Natural killer cell treated with Interleukin-12 subunit alpha and Interleukin-12 subunit beta and Interleukin-15 and Interleukin-18, amount 100 ng/mL, for 72 hours (primary cell): ENCODE data around the gene GALR2. TPM values are rescaled to one million over a fixed set of nuclear protein-coding genes. Genes with fewer than 3 reads are reported as not detected.

ENCODE experiments used
- ATAC-seq, 2 donors: fragments of 150-1000 bp; cut with Tn5 transposase in 1 of 2; sonication (Bioruptor Pico), chemical (Tn5 transposase) in 1 of 2; 2 replicates each; pipeline ENCODE4 v1.10.0; 2021
- DNase-seq: peaks from one replicate; pipeline ENCODE4 v3.0.0; 2022; ENCODE audit warnings: low spot score
- H3K27ac Mint-ChIP-seq, 2 donors: 1 replicate in 1 of 2; 2 replicates in 1 of 2; pipeline ENCODE4 v1.8.0; 2022; ENCODE audit warnings: mixed read lengths in 2 of 2, mild to moderate bottlenecking in 1 of 2, moderate library complexity in 1 of 2
- H3K27me3 Mint-ChIP-seq, 2 donors: 1 replicate in 1 of 2; 2 replicates in 1 of 2; pipeline ENCODE4 v1.8.0; 2022; ENCODE audit warnings: mixed read lengths in 2 of 2
- H3K36me3 Mint-ChIP-seq: one replicate; pipeline ENCODE4 v1.8.0; 2022; ENCODE audit warnings: mixed read lengths
- H3K4me1 Mint-ChIP-seq, 2 donors: 1 replicate in 1 of 2; 2 replicates in 1 of 2; pipeline ENCODE4 v1.8.0; 2022; ENCODE audit warnings: low read depth in 2 of 2, mixed read lengths in 2 of 2, mild to moderate bottlenecking in 1 of 2
- H3K4me3 Mint-ChIP-seq: one replicate; pipeline ENCODE4 v1.8.0; 2022; ENCODE audit warnings: mixed read lengths
- H3K9me3 Mint-ChIP-seq: 2 replicates; pipeline ENCODE4 v1.8.0; 2022; ENCODE audit warnings: mixed read lengths
- total RNA-seq, 2 donors: library from RNA; stranded (reverse); gene quantifications; one replicate each; pipeline ENCODE4 v1.2.3, GENCODE V29; 2022

The GALR2 gene
- total RNA-seq, 2 donors from 2014 or later: 0.21 to 0.75 TPM

GRCh38 chr17:76107509-76107908 is 32.9 kb downstream of the GALR2 start:
- Mint-ChIP-seq H3K27ac (no peak overlapping the region), H3K27me3 (no peaks in the 10 kb centered on the region), H3K36me3 (no peaks in the 10 kb centered on the region), H3K4me1 (peaks cover 12 to 14% of the 10 kb centered on the region in 2 donors), H3K9me3 (no peaks in the 10 kb centered on the region), H3K4me3 (no peak overlapping the region)
- no peak for ATAC-seq
- DNase-seq: no peak

DNA sequence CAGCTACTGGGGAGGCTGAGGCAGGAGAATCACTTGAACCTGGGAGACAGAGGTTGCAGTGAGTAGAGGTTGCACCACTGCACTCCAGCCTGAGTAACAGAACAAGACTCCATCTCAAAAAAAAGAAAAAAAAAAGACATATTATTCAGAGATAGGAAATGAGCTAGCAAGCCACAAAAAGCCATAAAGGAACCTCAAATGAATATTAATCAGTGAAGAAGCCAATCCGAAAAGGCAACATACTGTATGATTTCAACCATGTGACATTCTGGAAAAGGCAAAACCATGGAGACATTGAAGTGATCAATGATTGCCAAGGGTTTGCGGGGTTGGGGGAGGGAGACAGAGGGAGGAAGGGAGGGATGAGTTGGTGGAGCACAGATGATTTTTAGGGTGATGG is 37.4 kb downstream of the GALR2 start:
- Mint-ChIP-seq H3K27ac (no peak overlapping the region), H3K4me3 (no peak overlapping the region), H3K36me3 (no peaks in the 10 kb centered on the region), H3K9me3 (no peaks in the 10 kb centered on the region), H3K27me3 (no peaks in the 10 kb centered on the region), H3K4me1 (no peaks in the 10 kb centered on the region)
- ATAC-seq: no peak
- no peak for DNase-seq

DNA sequence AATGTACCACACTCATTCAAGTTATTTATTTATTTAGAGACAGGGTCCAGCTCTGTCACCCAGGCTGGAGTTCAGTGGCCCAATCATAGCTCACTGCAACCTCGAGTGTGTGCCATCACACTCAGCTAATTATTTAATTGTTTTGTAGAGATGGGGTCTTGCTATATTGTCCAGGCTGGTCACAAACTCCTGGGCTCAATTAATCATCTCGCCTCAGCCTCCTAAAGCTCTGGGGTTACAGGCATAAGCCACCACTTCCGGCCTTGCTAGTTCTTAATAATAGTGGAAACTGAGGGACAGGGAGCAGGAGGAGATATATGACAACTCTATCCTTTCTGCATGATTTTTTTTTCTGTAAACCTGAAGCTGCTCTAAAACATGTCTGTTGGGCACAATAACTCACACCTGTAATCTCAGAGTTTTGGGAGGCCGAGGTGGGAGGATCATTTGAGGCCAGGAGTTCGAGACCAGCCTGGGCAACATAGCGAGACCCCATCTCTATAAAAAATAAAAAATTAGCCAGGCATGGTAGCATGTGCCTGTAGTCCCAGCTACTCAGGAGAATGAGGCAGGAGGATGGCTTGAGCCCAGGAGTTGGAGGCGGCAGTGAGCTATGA is 40.7 kb downstream of the GALR2 start:
- Mint-ChIP-seq H3K4me1 (no peaks in the 10 kb centered on the region), H3K27me3 (no peaks in the 10 kb centered on the region), H3K36me3 (no peaks in the 10 kb centered on the region), H3K27ac (no peak overlapping the region), H3K4me3 (no peak overlapping the region), H3K9me3 (no peaks in the 10 kb centered on the region)
- ATAC-seq: no peak
- no peak for DNase-seq

GRCh38 chr17:76119409-76120371 is 45.1 kb downstream of the GALR2 start:
- H3K27ac Mint-ChIP-seq: peak overlapping the region in 1 of 2 donors; percentile 29
- H3K36me3 Mint-ChIP-seq: no peaks in the 10 kb centered on the region
- DNase-seq (no peak), ATAC-seq (no peak)
- H3K4me3 Mint-ChIP-seq: no peak overlapping the region
- no peaks in the 10 kb centered on the region for H3K27me3 Mint-ChIP-seq
- H3K9me3 Mint-ChIP-seq: no peaks in the 10 kb centered on the region
- H3K4me1 Mint-ChIP-seq: peaks cover 6 to 12% of the 10 kb centered on the region in 2 donors

- H3K36me3 Mint-ChIP-seq: no peaks in the 10 kb centered on the region
- no peaks in the 10 kb centered on the region for H3K27me3 Mint-ChIP-seq
- no peak overlapping the region for H3K4me3 Mint-ChIP-seq
- ATAC-seq: no peak
- H3K27ac Mint-ChIP-seq: peak overlapping the region in 1 of 2 donors; percentile 76
- H3K4me1 Mint-ChIP-seq: peaks cover 6 to 12% of the 10 kb centered on the region in 2 donors
- no peaks in the 10 kb centered on the region for H3K9me3 Mint-ChIP-seq
- DNase-seq: no peak
Observed at GRCh38 chr17:76120658-76121008, 46.1 kb downstream of the GALR2 start.

GRCh38 chr17:76121932-76122430 is 47.4 kb downstream of the GALR2 start:
- Mint-ChIP-seq H3K27ac (peak overlapping the region in 1 of 2 donors; percentile 34), H3K27me3 (no peaks in the 10 kb centered on the region), H3K9me3 (no peaks in the 10 kb centered on the region), H3K36me3 (no peaks in the 10 kb centered on the region), H3K4me1 (peaks cover 6 to 12% of the 10 kb centered on the region in 2 donors), H3K4me3 (peak overlapping the region; percentile 47)
- no peak for DNase-seq
- ATAC-seq: peak; percentile 36 to 46

DNA sequence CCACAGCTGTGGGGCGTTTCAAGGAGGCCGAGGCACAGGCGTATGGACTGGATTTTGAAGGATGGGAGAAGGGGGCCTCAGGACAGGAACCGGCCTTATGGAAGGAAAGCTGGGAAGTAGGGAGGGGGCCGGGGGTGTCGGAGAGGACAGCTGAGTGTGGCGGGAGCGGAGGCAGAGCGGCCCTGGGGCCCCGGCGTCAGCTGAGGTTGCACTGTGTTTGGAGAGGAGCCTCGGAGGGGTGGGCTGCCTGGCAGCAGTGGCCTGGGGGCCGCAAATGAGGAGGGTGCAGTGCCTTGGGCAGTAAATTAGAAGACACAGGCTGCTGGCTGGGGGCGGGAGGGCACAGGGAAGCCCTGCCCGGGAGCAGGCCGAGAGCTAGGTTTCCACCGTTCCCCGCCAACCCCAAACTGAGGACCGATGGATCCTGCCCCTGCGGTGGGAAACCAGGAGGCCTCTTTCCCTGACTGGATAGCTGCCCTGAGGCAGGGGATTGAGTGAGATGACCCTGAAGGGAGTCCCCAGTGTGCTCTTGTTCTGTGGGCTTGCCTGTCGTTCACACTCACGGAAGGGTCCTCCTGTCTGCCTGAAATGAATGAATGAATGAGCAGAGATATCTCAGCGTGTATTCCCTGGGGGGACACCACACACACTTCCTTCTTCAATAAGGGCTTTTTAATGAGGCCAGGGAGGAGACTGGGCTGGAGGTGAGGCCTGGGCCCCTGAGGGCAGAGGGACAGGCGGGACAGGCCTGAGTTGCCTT is 48.0 kb downstream of the GALR2 start:
- H3K9me3 Mint-ChIP-seq: no peaks in the 10 kb centered on the region
- ATAC-seq: no peak
- peak overlapping the region; percentile 34 to 65 for H3K27ac Mint-ChIP-seq
- H3K27me3 Mint-ChIP-seq: no peaks in the 10 kb centered on the region
- no peaks in the 10 kb centered on the region for H3K36me3 Mint-ChIP-seq
- H3K4me1 Mint-ChIP-seq: peaks cover 6 to 14% of the 10 kb centered on the region in 2 donors
- no peak for DNase-seq
- peak overlapping the region; percentile 47 for H3K4me3 Mint-ChIP-seq

- ATAC-seq (no peak), DNase-seq (no peak)
- Mint-ChIP-seq H3K36me3 (no peaks in the 10 kb centered on the region), H3K27me3 (no peaks in the 10 kb centered on the region), H3K4me3 (peak overlapping the region; percentile 34), H3K27ac (peak overlapping the region; percentile 34 to 65), H3K9me3 (no peaks in the 10 kb centered on the region), H3K4me1 (peaks cover 6 to 14% of the 10 kb centered on the region in 2 donors)
Observed at GRCh38 chr17:76123191-76123499, 48.6 kb downstream of the GALR2 start.

DNA sequence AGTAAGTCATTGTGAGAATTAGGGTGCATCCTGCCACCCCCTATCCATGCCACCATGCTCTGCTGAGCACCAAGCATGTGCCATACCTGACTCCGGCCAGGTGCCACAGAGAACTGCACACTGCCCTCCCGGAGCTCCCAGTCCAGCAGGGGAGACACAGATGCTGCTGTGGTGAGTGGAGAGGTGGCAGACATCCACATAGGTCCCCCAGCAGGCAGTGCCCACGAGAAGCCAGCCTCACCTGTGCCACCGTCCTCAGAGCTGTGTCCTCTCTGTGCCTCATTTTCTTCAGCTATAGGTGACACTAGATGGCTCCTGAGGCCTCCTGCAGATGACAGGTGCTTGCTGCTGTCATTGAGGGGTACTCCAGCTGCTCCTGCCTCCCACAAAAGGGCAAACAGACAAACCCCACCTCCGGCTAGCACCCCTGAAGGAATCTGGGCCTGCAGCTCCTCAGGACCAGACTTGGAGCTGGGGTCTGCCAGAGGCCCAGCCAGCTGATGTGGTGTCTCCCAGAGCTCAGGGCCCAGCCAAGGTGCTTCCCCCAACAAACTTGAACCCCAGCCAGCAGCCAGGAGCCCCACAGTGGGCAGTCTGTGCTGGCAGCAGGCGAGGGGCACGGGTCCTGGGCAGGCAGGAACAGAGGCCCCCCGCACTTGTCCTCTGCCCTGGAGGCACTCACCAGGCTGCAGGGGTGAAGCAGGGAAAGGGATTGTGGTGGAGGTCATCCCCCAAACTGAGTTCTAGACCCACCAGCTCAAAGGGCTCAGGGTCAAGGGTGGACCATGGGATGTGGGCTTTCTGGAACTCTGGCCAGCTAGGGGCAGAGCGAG is 49.4 kb downstream of the GALR2 start:
- DNase-seq (no peak), ATAC-seq (no peak)
- H3K36me3 Mint-ChIP-seq: no peaks in the 10 kb centered on the region
- H3K27me3 Mint-ChIP-seq: no peaks in the 10 kb centered on the region
- H3K27ac Mint-ChIP-seq: peak overlapping the region in 1 of 2 donors; percentile 65
- peaks cover 6 to 14% of the 10 kb centered on the region in 2 donors for H3K4me1 Mint-ChIP-seq
- no peaks in the 10 kb centered on the region for H3K9me3 Mint-ChIP-seq
- H3K4me3 Mint-ChIP-seq: no peak overlapping the region

GRCh38 chr17:76124582-76125390 is 50.2 kb downstream of the GALR2 start:
- H3K27me3 Mint-ChIP-seq: no peaks in the 10 kb centered on the region

DNA sequence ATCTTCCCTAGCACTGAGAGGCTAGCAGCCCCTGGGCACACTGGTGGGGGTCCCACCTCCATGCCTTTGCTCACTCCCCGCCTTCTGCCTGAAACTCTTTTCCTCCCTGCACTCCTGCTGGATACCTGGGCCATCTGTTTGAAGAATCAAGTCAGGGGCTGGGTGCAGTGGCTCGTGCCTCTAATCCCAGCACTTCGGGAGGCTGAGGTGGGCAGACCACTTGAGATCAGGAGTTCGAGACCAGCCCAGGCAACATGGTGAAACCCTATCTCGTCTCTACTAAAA is 50.8 kb downstream of the GALR2 start:
- H3K4me1 Mint-ChIP-seq: peaks cover 6 to 14% of the 10 kb centered on the region in 2 donors
- H3K4me3 Mint-ChIP-seq: no peak overlapping the region
- H3K27ac Mint-ChIP-seq: no peak overlapping the region
- H3K36me3 Mint-ChIP-seq: no peaks in the 10 kb centered on the region
- DNase-seq (no peak), ATAC-seq (no peak)
- H3K27me3 Mint-ChIP-seq: no peaks in the 10 kb centered on the region
- no peaks in the 10 kb centered on the region for H3K9me3 Mint-ChIP-seq

More at GRCh38 chr17:76124582-76125390, 50.2 kb downstream of the GALR2 start:
- DNase-seq: no peak
- Mint-ChIP-seq H3K27ac (no peak overlapping the region), H3K9me3 (no peaks in the 10 kb centered on the region), H3K4me1 (peaks cover 6 to 14% of the 10 kb centered on the region in 2 donors), H3K36me3 (no peaks in the 10 kb centered on the region), H3K4me3 (no peak overlapping the region)
- ATAC-seq: no peak

- H3K4me1 Mint-ChIP-seq: peaks cover 6 to 14% of the 10 kb centered on the region in 2 donors
- DNase-seq: no peak
- peak overlapping the region in 1 of 2 donors; percentile 50 for H3K27ac Mint-ChIP-seq
- H3K4me3 Mint-ChIP-seq: no peak overlapping the region
- no peaks in the 10 kb centered on the region for H3K9me3 Mint-ChIP-seq
- H3K27me3 Mint-ChIP-seq: no peaks in the 10 kb centered on the region
- H3K36me3 Mint-ChIP-seq: no peaks in the 10 kb centered on the region
- ATAC-seq: no peak
Observed at GRCh38 chr17:76125922-76126321, 51.3 kb downstream of the GALR2 start.
